Thyroid gland (tissue), 4 donors: Measurements from ENCODE around the gene DOLK. TPM values are rescaled to one million over a fixed set of nuclear protein-coding genes. Genes with fewer than 3 reads are reported as not detected.

ENCODE experiments used
- DNase-seq, 2 donors: peaks; one replicate each; pipeline ENCODE4 v3.0.0-alpha.2; 2019
- H3K27ac ChIP-seq, 3 donors: fragments of 200-600 bp; sonication (generic); 1 replicate in 2 of 3; 2 replicates in 1 of 3; pipeline ENCODE4 v1.5.1; 2016 to 2019; ENCODE audit warnings: mild to moderate bottlenecking in 1 of 3, moderate library complexity in 1 of 3
- H3K27me3 ChIP-seq: fragments of 200-600 bp; sonication (generic); one replicate; pipeline ENCODE4 v1.5.1; 2019
- H3K36me3 ChIP-seq, 2 donors: fragments of 200-600 bp; sonication (generic); one replicate each; pipeline ENCODE4 v1.5.1; 2016 to 2019
- H3K4me1 ChIP-seq, 2 donors: fragments of 200-600 bp; sonication (generic); one replicate each; pipeline ENCODE4 v1.5.1; 2017 to 2019
- H3K4me3 ChIP-seq, 3 donors: fragments of 200-600 bp; sonication (generic); replicated peaks in 1 of 3; 1 replicate in 2 of 3; 2 replicates in 1 of 3; pipeline ENCODE4 v1.5.1; 2016; ENCODE audit warnings: mild to moderate bottlenecking in 1 of 3
- H3K9me3 ChIP-seq: fragments of 200-600 bp; sonication (generic); one replicate; pipeline ENCODE4 v1.5.1; 2017
- CTCF ChIP-seq, 6 experiments: fragments of 200-600 bp in 3 of 6; fragments of 450-650 bp in 3 of 6; sonication (generic) in 3 of 6; IDR thresholded peaks; one replicate each; pipeline ENCODE4 v1.5.1; 2016 to 2019; ENCODE audit warnings: antibody characterized with exemption in 6 of 6, mild to moderate bottlenecking in 2 of 6, inconsistent platforms in 1 of 6, moderate library complexity in 1 of 6
- POLR2A ChIP-seq, 2 donors: fragments of 450-650 bp; IDR thresholded peaks; one replicate each; pipeline ENCODE4 v1.6.1; 2017; ENCODE audit warnings: antibody characterized with exemption in 2 of 2, mild to moderate bottlenecking in 2 of 2, moderate library complexity in 1 of 2
- WGBS, 2 donors: methylation state at CpG; one replicate each; pipeline ENCODE4 v1.1.5; 2017; 5-methylcytosine and 5-hydroxymethylcytosine counted together
- intact Hi-C: fragments of 100-400 bp; cut with DNase I; formaldehyde crosslinking; loops from one replicate; pipeline ENCODE4 v1.15.1; 2023
- total RNA-seq, 4 donors: library from RNA; depleted of rRNA; stranded (reverse); fragments of >200 nt; gene quantifications; one replicate each; pipeline ENCODE4 v1.2.3, GENCODE V29; 2016

DOLK gene
- total RNA-seq, 4 donors from 2014 or later, result 21.1 to 25.2 (median 22.2) TPM

GRCh38 chr9:128921881-128922763 lies 25.3 kb downstream of the DOLK start:
- Histone ChIP-seq H3K9me3 (no peaks in the 10 kb centered on the region), H3K4me1 (peaks cover 44 to 59% of the 10 kb centered on the region in 2 donors), H3K36me3 (no peaks in the 10 kb centered on the region), H3K27ac (peak overlapping the region; percentile 80 to 100 (median 92)), H3K4me3 (peak overlapping the region in 2 of 3 donors; percentile 25 to 42), H3K27me3 (no peaks in the 10 kb centered on the region)
- intact Hi-C loops, result loop anchor here (5.0 kb wide), 1 partner anchor 40 kb away; the partner anchor contains the start of genes KYAT1 and LRRC8A
- TF ChIP-seq POLR2A (IDR thresholded peaks at IDR 0.05) (peak in 1 of 2 donors; percentile 70), CTCF (IDR thresholded peaks at IDR 0.05) (no peak)
- peak; percentile 71 to 75 for DNase-seq
- 8 to 26% methylated on average over 15 to 27 of the region's 32 CpGs for WGBS, 2 donors

GRCh38 chr9:128920381-128921058 lies 26.9 kb downstream of the DOLK start, which contains the start of gene PHYHD1:
Gene PHYHD1, plus strand, starts transcription at chr9:128920982. Its CDS starts 1,342 bp downstream, at chr9:128922324.
- no peaks in the 10 kb centered on the region for H3K27me3 ChIP-seq
- TF ChIP-seq POLR2A (IDR thresholded peaks at IDR 0.05) (peak in 1 of 2 donors; percentile 73), CTCF (IDR thresholded peaks at IDR 0.05) (no peak)
- peak within 1 kb of the TSS; percentile 80 to 100 (median 92) for H3K27ac ChIP-seq
- WGBS, 2 donors, result 21 to 25% methylated on average over 13 of the region's 13 CpGs
- intact Hi-C loops, result loop anchor here (5.0 kb wide), 1 partner anchor 38 kb away; the partner anchor contains the start of genes KYAT1 and LRRC8A
- peak within 1 kb of the TSS in 2 of 3 donors; percentile 25 to 42 for H3K4me3 ChIP-seq
- peaks cover 0 to 2% of the 10 kb centered on the region in 2 donors for H3K36me3 ChIP-seq
- DNase-seq, result peak; percentile 97 to 98
- peaks cover 58 to 75% of the 10 kb centered on the region in 2 donors for H3K4me1 ChIP-seq
- H3K9me3 ChIP-seq, result no peaks in the 10 kb centered on the region

GRCh38 chr9:128919402-128920089 lies 27.9 kb downstream of the DOLK start:
- no peaks in the 10 kb centered on the region for H3K9me3 ChIP-seq
- peaks cover 59 to 84% of the 10 kb centered on the region in 2 donors for H3K4me1 ChIP-seq
- 72 to 76% methylated on average over 10 to 14 of the region's 14 CpGs for WGBS, 2 donors
- peak in 1 of 2 donors; percentile 47 for DNase-seq
- H3K27ac ChIP-seq, result peak overlapping the region; percentile 80 to 100 (median 92)
- TF ChIP-seq POLR2A (IDR thresholded peaks at IDR 0.05) (no peak), CTCF (IDR thresholded peaks at IDR 0.05) (no peak)
- no peaks in the 10 kb centered on the region for H3K27me3 ChIP-seq
- no peak overlapping the region for H3K4me3 ChIP-seq
- peaks cover 0 to 2% of the 10 kb centered on the region in 2 donors for H3K36me3 ChIP-seq
- intact Hi-C loops, result loop anchor here (5.0 kb wide), 1 partner anchor 37 kb away; the partner anchor contains the start of genes KYAT1 and LRRC8A

GRCh38 chr9:128918921-128919320 lies 28.5 kb downstream of the DOLK start:
- no peak for DNase-seq
- WGBS, 2 donors, result 60 to 75% methylated on average over 1 to 2 of the region's 2 CpGs
- intact Hi-C loops, result no loop called here
- Histone ChIP-seq H3K4me3 (no peak overlapping the region), H3K36me3 (peaks cover 0 to 2% of the 10 kb centered on the region in 2 donors), H3K27me3 (no peaks in the 10 kb centered on the region), H3K9me3 (no peaks in the 10 kb centered on the region), H3K4me1 (peaks cover 64 to 91% of the 10 kb centered on the region in 2 donors), H3K27ac (peak overlapping the region; percentile 80 to 100 (median 92))
- TF ChIP-seq POLR2A (IDR thresholded peaks at IDR 0.05), result no peak
- no peak for TF ChIP-seq CTCF (IDR thresholded peaks at IDR 0.05)
